Thyroid gland (tissue), 4 donors: ENCODE measurements around the gene GALT.

Source experiments
- CTCF ChIP-seq, 6 experiments: fragments of 200-600 bp in 3 of 6; fragments of 450-650 bp in 3 of 6; sonication (generic) in 3 of 6; IDR thresholded peaks; one replicate each; pipeline ENCODE4 v1.5.1; 2016 to 2019; ENCODE audit warnings: antibody characterized with exemption in 6 of 6, mild to moderate bottlenecking in 2 of 6, inconsistent platforms in 1 of 6, moderate library complexity in 1 of 6
- POLR2A ChIP-seq, 2 donors: fragments of 450-650 bp; IDR thresholded peaks; one replicate each; pipeline ENCODE4 v1.6.1; 2017; ENCODE audit warnings: antibody characterized with exemption in 2 of 2, mild to moderate bottlenecking in 2 of 2, moderate library complexity in 1 of 2

- TF ChIP-seq CTCF (IDR thresholded peaks at IDR 0.05) (no peak), POLR2A (IDR thresholded peaks at IDR 0.05) (no peak)
Observed at GRCh38 chr9:34654323-34655051, 8.0 kb downstream of the GALT start.
